HepG2 (cell line): ENCODE data around the gene SAMD8. TPM values are rescaled to one million over a fixed set of nuclear protein-coding genes. Genes with fewer than 3 reads are reported as not detected.

Experiments used
- ATAC-seq: fragments of 200-7000 bp; cut with Tn5 transposase; 3 replicates; pipeline ENCODE4 v1.9.1; 2020; ENCODE audit warnings: mild to moderate bottlenecking, moderate library complexity
- BruUV-seq: library from RNA; stranded (reverse); fragments of 400-500 nt; replicated peaks from 2 replicates; lab custom pipeline; 2021; lab: Mats Ljungman, UMichigan
- CTCF ChIA-PET: fragments of 300-600 bp; formaldehyde crosslinking; extraction: SDS; loops from one replicate; lab custom pipeline; 2021; ENCODE audit warnings: low total read pairs, inconsistent platforms, low intra/inter-chr PET ratio; lab: Yijun Ruan, JAX
- POLR2A ChIA-PET: fragments of 350-600 bp; sonication (Branson Sonifier 250); formaldehyde crosslinking; loops from one replicate; lab custom pipeline; 2020; ENCODE audit warnings: antibody characterized with exemption, inconsistent platforms; lab: Yijun Ruan, JAX
- DNase-seq: peaks from one replicate; pipeline ENCODE4 v3.0.0-alpha.2; 2015; ENCODE audit warnings: low spot score
- FAIRE-seq: peaks from 3 replicates; lab custom pipeline; 2011; peaks lifted over from hg19 to GRCh38; lab: Jason Lieb, UNC
- H2AFZ ChIP-seq: one replicate; pipeline ENCODE4 v1.6.1; 2011; ENCODE audit warnings: low read length, inconsistent platforms
- H3K27ac ChIP-seq: fragments of 300-600 bp; 3 replicates; pipeline ENCODE4 v1.8.0; 2011; ENCODE audit warnings: mixed run types, mild to moderate bottlenecking, mixed read lengths, low read length, inconsistent platforms; ENCODE audit not compliant: insufficient read depth; ENCODE audit errors: extremely low read length
- H3K27me3 ChIP-seq, 2 experiments: fragments of 200-600 bp in 1 of 2; 2 replicates in 1 of 2; 3 replicates in 1 of 2; pipeline versions ENCODE4 v1.6.0 to v1.8.0; 2011; ENCODE audit warnings: low read length in 2 of 2, mild to moderate bottlenecking in 2 of 2, moderate library complexity in 2 of 2, inconsistent platforms in 1 of 2; ENCODE audit not compliant: insufficient read depth in 2 of 2, control insufficient read depth in 1 of 2
- H3K36me3 ChIP-seq, 2 experiments: fragments of 200-600 bp in 1 of 2; replicated peaks in 1 of 2; 2 replicates in 1 of 2; 3 replicates in 1 of 2; pipeline versions ENCODE4 v1.5.1 to v1.8.0; 2011; ENCODE audit warnings: low read length in 2 of 2, inconsistent platforms in 1 of 2; ENCODE audit not compliant: insufficient read depth in 2 of 2, control insufficient read depth in 1 of 2
- H3K4me1 ChIP-seq: 2 replicates; pipeline ENCODE4 v1.5.1; 2012; ENCODE audit warnings: low read length, inconsistent platforms; ENCODE audit not compliant: insufficient read depth
- H3K4me2 ChIP-seq: 2 replicates; pipeline ENCODE4 v1.6.0; 2011; ENCODE audit warnings: low read depth, low read length, inconsistent platforms
- H3K4me3 ChIP-seq, 3 experiments: fragments of 200-600 bp in 1 of 3; sonication (generic), shearing (Covaris generic) in 1 of 3; replicated peaks in 1 of 3; 2 replicates each; pipeline ENCODE4 v1.5.1; 2011 to 2016; ENCODE audit warnings: low read length in 3 of 3, inconsistent platforms in 2 of 3, low read depth in 2 of 3, mild to moderate bottlenecking in 2 of 3, control low read depth in 1 of 3, mixed read lengths in 1 of 3; ENCODE audit not compliant: insufficient read depth in 1 of 3
- H3K79me2 ChIP-seq: one replicate; pipeline ENCODE4 v1.6.1; 2011; ENCODE audit warnings: low read length, inconsistent platforms; ENCODE audit not compliant: insufficient read depth
- H3K9ac ChIP-seq: 2 replicates; pipeline ENCODE4 v1.6.0; 2011; ENCODE audit warnings: mild to moderate bottlenecking, low read depth, low read length, inconsistent platforms; ENCODE audit not compliant: insufficient read depth
- H3K9me3 ChIP-seq: 2 replicates; pipeline ENCODE4 v1.5.1; 2012; ENCODE audit warnings: mild to moderate bottlenecking, low read length
- H4K20me1 ChIP-seq: 2 replicates; pipeline ENCODE4 v1.6.0; 2011; ENCODE audit warnings: inconsistent platforms, mild to moderate bottlenecking, low read length, moderate library complexity; ENCODE audit not compliant: insufficient read depth
- ELF4 ChIP-seq: sonication (generic); formaldehyde crosslinking; IDR thresholded peaks from 2 replicates; pipeline ENCODE4 v1.5.0; 2020; ENCODE audit warnings: missing genetic modification reagents, mild to moderate bottlenecking, moderate library complexity, borderline replicate concordance
- NFE2 ChIP-seq: sonication (generic); formaldehyde crosslinking; IDR thresholded peaks from 2 replicates; pipeline ENCODE4 v1.4.0; 2020; ENCODE audit warnings: missing genetic modification reagents
- SALL1 ChIP-seq: sonication (generic); formaldehyde crosslinking; IDR thresholded peaks from 2 replicates; pipeline ENCODE4 v1.8.0; 2022; ENCODE audit warnings: mild to moderate bottlenecking, missing genetic modification reagents
- SMARCC2 ChIP-seq: fragments of 450-650 bp; IDR thresholded peaks from 2 replicates; pipeline ENCODE4 v1.6.1; 2017; ENCODE audit warnings: antibody characterized with exemption, mild to moderate bottlenecking
- TAF15 ChIP-seq: fragments of 200-400 bp; formaldehyde crosslinking; IDR thresholded peaks from one replicate; pipeline ENCODE4 v1.6.1; 2018; ENCODE audit warnings: mild to moderate bottlenecking, low read depth, low read length; ENCODE audit not compliant: poor library complexity, severe bottlenecking
- TOPORS ChIP-seq: sonication (generic); formaldehyde crosslinking; IDR thresholded peaks from 2 replicates; pipeline ENCODE4 v1.8.0; 2023; ENCODE audit warnings: mild to moderate bottlenecking, missing genetic modification reagents
- ZBTB14 ChIP-seq: sonication (generic); formaldehyde crosslinking; IDR thresholded peaks from 2 replicates; pipeline ENCODE4 v1.4.0; 2020; ENCODE audit warnings: missing genetic modification reagents
- ZBTB38 ChIP-seq: sonication (generic); formaldehyde crosslinking; IDR thresholded peaks from 2 replicates; pipeline ENCODE4 v1.5.1; 2020; ENCODE audit warnings: mild to moderate bottlenecking, missing genetic modification reagents
- ZNF138 ChIP-seq: sonication (generic); formaldehyde crosslinking; IDR thresholded peaks from 2 replicates; pipeline ENCODE4 v1.5.0; 2020; ENCODE audit warnings: mild to moderate bottlenecking, low read depth, missing genetic modification reagents
- ZNF317 ChIP-seq: sonication (generic); formaldehyde crosslinking; IDR thresholded peaks from 2 replicates; pipeline ENCODE4 v1.5.0; 2020; ENCODE audit warnings: mild to moderate bottlenecking, missing genetic modification reagents
- ZNF33B ChIP-seq: sonication (generic); formaldehyde crosslinking; IDR thresholded peaks from 2 replicates; pipeline ENCODE4 v1.5.1; 2020; ENCODE audit warnings: mild to moderate bottlenecking, missing genetic modification reagents
- ZNF350 ChIP-seq: sonication (generic); formaldehyde crosslinking; IDR thresholded peaks from 2 replicates; pipeline ENCODE4 v1.4.0; 2020; ENCODE audit warnings: mild to moderate bottlenecking, low read depth, missing genetic modification reagents, borderline replicate concordance
- ZNF431 ChIP-seq: sonication (generic); formaldehyde crosslinking; IDR thresholded peaks from 2 replicates; pipeline ENCODE4 v1.9.0; 2022; ENCODE audit warnings: missing genetic modification reagents, low read depth, mild to moderate bottlenecking, borderline replicate concordance
- ZNF883 ChIP-seq: sonication (generic); formaldehyde crosslinking; IDR thresholded peaks from 2 replicates; pipeline ENCODE4 v1.5.1; 2020; ENCODE audit warnings: mild to moderate bottlenecking, missing genetic modification reagents; ENCODE audit errors: not compliant biosample characterization
- WGBS: methylation state at CpG from one replicate; pipeline ENCODE4 v1.1.6; 2017; ENCODE audit warnings: low lambda C conversion rate; 5-methylcytosine and 5-hydroxymethylcytosine counted together
- in situ Hi-C: cut with HindIII; loops from 2 replicates; pipeline ENCODE4 v1.10.0; 2017; ENCODE audit warnings: low pct_unique_long_range_greater_than_20kb; ENCODE audit not compliant: extremely low pct_ligation_motif_present
- intact Hi-C: fragments of 100-400 bp; cut with micrococcal nuclease; formaldehyde crosslinking; loops from one replicate; pipeline ENCODE4 v1.10.0; 2022; ENCODE audit not compliant: unreplicated experiment
- polyA plus RNA-seq, 8 experiments: library from polyadenylated mRNA; depleted of rRNA in 3 of 8; stranded (reverse) in 7 of 8; unstranded in 1 of 8; fragments of >200 nt; fragmentation: Illumina TruSeq in 4 of 8; extraction: Trizol in 4 of 8; gene quantifications; 2 replicates each; pipeline versions ENCODE4 v1.2.1 to v1.2.3, GENCODE V29; 2011 to 2016; ENCODE audit warnings: low read depth in 4 of 8, missing spikeins in 1 of 8, mixed read lengths in 1 of 8; ENCODE audit not compliant: insufficient read depth in 1 of 8
- total RNA-seq, 5 experiments: library from RNA; depleted of rRNA; stranded (reverse); fragments of >200 nt; fragmentation: Illumina TruSeq; extraction: Trizol; gene quantifications; 2 replicates each; pipeline ENCODE4 v1.2.3, GENCODE V29; 2016; ENCODE audit warnings: low read depth in 1 of 5

Gene SAMD8
- total and polyA plus RNA-seq, 2 of the 13 experiments (the other 11 are each of a cell fraction or from before 2014, with no cell fraction given): 10.4 to 13.2 TPM

- intact Hi-C loops: loop anchor here (5.0 kb wide), 2 partner anchors 77 to 122 kb away; no protein-coding TSS in a partner anchor
- ChIA-PET CTCF (no interaction called here), POLR2A (interaction anchor here (2.0 to 2.6 kb wide), 2 partner anchors 77 to 100 kb away, joined by 7 to 10 read pairs; partner anchors contain the start of gene VDAC2)
- H3K36me3 ChIP-seq: no peaks in the 10 kb centered on the region; a peak in 1 of 5 replicates
- H3K9ac ChIP-seq: peak overlapping the region; percentile 71
- BruUV-seq: no TSS peak
- H3K4me1 ChIP-seq: peaks cover 64% of the 10 kb centered on the region
- H3K9me3 ChIP-seq: no peaks in the 10 kb centered on the region
- no peaks in the 10 kb centered on the region for H4K20me1 ChIP-seq
- peak overlapping the region; percentile 68 for H3K4me2 ChIP-seq
- H3K79me2 ChIP-seq: peaks cover 32% of the 10 kb centered on the region
- H2AFZ ChIP-seq: peak overlapping the region; percentile 84
- no peaks in the 10 kb centered on the region; a peak in 1 of 5 replicates for H3K27me3 ChIP-seq
- FAIRE-seq (no peak), DNase-seq (no peak), ATAC-seq (no peak)
- H3K27ac ChIP-seq: no peak overlapping the region
- H3K4me3 ChIP-seq: peak overlapping the region in 2 of 3 experiments; percentile 92 to 95; a peak in 3 of 6 replicates
- in situ Hi-C loops: loop anchor here (5.0 kb wide), 1 partner anchor 122 kb away; no protein-coding TSS in a partner anchor
- TF ChIP-seq SALL1 (CRISPR knock-in tag) (peak; percentile 24; the same call in 1 of the 2 replicates), ZNF350 (CRISPR knock-in tag) (no peak)
- 82% methylated on average over 5 of the region's 8 CpGs for WGBS
Observed at GRCh38 chr10:75110006-75110632, 1.3 kb upstream of the SAMD8 start.

GRCh38 chr10:75111907-75112679 lies 637 bp downstream of the SAMD8 start:
- 1% methylated on average over 23 of the region's 23 CpGs for WGBS
- H4K20me1 ChIP-seq: peaks cover 4% of the 10 kb centered on the region; the same call in 1 of the 2 replicates
- H2AFZ ChIP-seq: peak overlapping the region; percentile 32
- ATAC-seq (peak; percentile 60), FAIRE-seq (no peak), DNase-seq (peak; percentile 48)
- peak overlapping the region; percentile 80 for H3K9ac ChIP-seq
- H3K27me3 ChIP-seq: no peaks in the 10 kb centered on the region; a peak in 1 of 5 replicates
- no peaks in the 10 kb centered on the region; a peak in 1 of 5 replicates for H3K36me3 ChIP-seq
- intact Hi-C loops (loop anchor here (5.0 kb wide), 2 partner anchors 75 to 120 kb away; no protein-coding TSS in a partner anchor), in situ Hi-C loops (loop anchor here (5.0 kb wide), 1 partner anchor 120 kb away; no protein-coding TSS in a partner anchor)
- CTCF ChIA-PET: no interaction called here
- no TSS peak for BruUV-seq
- H3K4me2 ChIP-seq: peak overlapping the region; percentile 83
- peak overlapping the region; percentile 91 for H3K27ac ChIP-seq
- peaks cover 49% of the 10 kb centered on the region for H3K79me2 ChIP-seq
- POLR2A ChIA-PET: interaction anchor here (0.6 to 2.6 kb wide), 7 partner anchors 7 to 126 kb away, joined by 3 to 10 read pairs (median 3); partner anchors contain the start of gene VDAC2
- H3K4me1 ChIP-seq: peaks cover 69% of the 10 kb centered on the region
- H3K4me3 ChIP-seq: peak overlapping the region; percentile 92 to 95 (median 94)
- no peaks in the 10 kb centered on the region for H3K9me3 ChIP-seq
- TF ChIP-seq ZNF883 (CRISPR knock-in tag): no peak
- TF ChIP-seq ELF4: peak; percentile 63; the same call in 1 of the 2 replicates
- TF ChIP-seq ZBTB38: no peak
- TF ChIP-seq ZNF138: no peak; the same call in 1 of the 2 replicates
- no peak for TF ChIP-seq ZNF33B
- TF ChIP-seq TOPORS: no peak
- no peak for TF ChIP-seq TAF15
- no peak for TF ChIP-seq ZNF431 (CRISPR knock-in tag)
- TF ChIP-seq NFE2 (CRISPR knock-in tag): no peak
- TF ChIP-seq ZBTB14 (CRISPR knock-in tag): no peak
- no peak for TF ChIP-seq SMARCC2
- 0 out of 2 replicates have a peak, but pooled peaks have one; percentile 3 for TF ChIP-seq ZNF317 (CRISPR knock-in tag)
